ENCODE data around the gene WDR20.

DNA sequence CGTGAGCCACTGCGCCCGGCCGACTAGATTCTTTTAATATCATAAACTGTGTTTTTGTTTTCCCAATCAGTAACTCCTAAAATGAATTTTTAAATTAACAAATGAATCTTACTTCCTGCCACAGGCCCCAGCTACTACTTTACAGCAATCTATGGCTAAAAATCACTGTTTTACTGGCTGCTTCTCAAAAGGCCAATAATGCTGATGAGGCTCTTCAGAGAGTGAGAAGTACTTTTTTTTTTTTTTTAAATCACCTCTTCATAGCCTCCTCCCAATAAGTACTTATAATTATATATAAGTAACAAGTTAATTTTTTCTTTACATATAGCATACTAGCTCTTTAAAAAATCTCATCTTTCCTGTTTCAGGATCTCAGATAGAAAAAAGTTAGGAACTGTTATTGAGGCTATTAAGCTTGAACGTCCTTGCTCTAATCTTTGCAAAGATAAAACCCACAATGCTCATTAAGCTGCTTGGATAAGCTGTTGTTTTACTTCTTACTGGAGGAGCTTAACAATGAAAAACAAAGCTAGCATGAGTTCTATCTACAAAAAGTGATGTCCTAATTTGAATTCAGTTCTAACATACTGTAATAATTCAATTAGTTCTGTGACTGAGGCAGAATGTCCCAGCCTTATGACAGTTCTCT, 12.8 kb upstream of the WDR20 start:
- no peak for TF ChIP-seq POLR2A (IDR thresholded peaks at IDR 0.05)
- TF ChIP-seq, protein P1, sequence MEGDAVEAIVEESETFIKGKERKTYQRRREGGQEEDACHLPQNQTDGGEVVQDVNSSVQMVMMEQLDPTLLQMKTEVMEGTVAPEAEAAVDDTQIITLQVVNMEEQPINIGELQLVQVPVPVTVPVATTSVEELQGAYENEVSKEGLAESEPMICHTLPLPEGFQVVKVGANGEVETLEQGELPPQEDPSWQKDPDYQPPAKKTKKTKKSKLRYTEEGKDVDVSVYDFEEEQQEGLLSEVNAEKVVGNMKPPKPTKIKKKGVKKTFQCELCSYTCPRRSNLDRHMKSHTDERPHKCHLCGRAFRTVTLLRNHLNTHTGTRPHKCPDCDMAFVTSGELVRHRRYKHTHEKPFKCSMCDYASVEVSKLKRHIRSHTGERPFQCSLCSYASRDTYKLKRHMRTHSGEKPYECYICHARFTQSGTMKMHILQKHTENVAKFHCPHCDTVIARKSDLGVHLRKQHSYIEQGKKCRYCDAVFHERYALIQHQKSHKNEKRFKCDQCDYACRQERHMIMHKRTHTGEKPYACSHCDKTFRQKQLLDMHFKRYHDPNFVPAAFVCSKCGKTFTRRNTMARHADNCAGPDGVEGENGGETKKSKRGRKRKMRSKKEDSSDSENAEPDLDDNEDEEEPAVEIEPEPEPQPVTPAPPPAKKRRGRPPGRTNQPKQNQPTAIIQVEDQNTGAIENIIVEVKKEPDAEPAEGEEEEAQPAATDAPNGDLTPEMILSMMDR (IDR thresholded peaks at IDR 0.05), result no peak
